ENCODE measurements around the gene ADCY2. TPM values are rescaled to one million over a fixed set of nuclear protein-coding genes. Genes with fewer than 3 reads are reported as not detected.

The ADCY2 gene
- total and polyA plus RNA-seq, 2 experiments from 2014 or later = 23.8 to 74.9 TPM

- TF ChIP-seq ZNF462 (CRISPR knock-in tag; IDR thresholded peaks at IDR 0.05) (no peak), ZNF114 (CRISPR knock-in tag; IDR thresholded peaks at IDR 0.05) (no peak), REST (IDR thresholded peaks at IDR 0.05; ENCODE audit: unreplicated experiment) (no peak)
Measured at GRCh38 chr5:7584749-7585148, 188.8 kb downstream of the ADCY2 start (continued).

GRCh38 chr5:7585807-7586206 is 189.9 kb downstream of the ADCY2 start:
- no peak overlapping the region for H3K27ac Mint-ChIP-seq
- no peaks in the 10 kb centered on the region; the same call in 2 of the 3 replicates for H3K36me3 Mint-ChIP-seq (ENCODE audit: low read depth)
- no peaks in the 10 kb centered on the region for H3K27me3 Mint-ChIP-seq (ENCODE audit: insufficient read depth, low read depth, poor library complexity)
- DNase-seq (ENCODE audit: low spot score) (no peak), ATAC-seq (no peak)
- Histone ChIP-seq H2AFZ (no peak overlapping the region), H3K36me3 (ENCODE audit: insufficient read depth) (no peaks in the 10 kb centered on the region), H3K9me2 (ENCODE audit: insufficient read depth) (no peaks in the 10 kb centered on the region), H3K27ac (ENCODE audit: low read depth) (no peak overlapping the region), H3K4me2 (no peak overlapping the region), H3K27me3 (ENCODE audit: insufficient read depth) (no peaks in the 10 kb centered on the region), H3K4me1 (ENCODE audit: insufficient read depth) (no peaks in the 10 kb centered on the region), H4K20me1 (replicated peaks; ENCODE audit: insufficient read depth) (no peaks in the 10 kb centered on the region), H3K4me3 (no peak overlapping the region), H3K79me2 (replicated peaks; ENCODE audit: insufficient read depth) (0 out of 2 replicates have a peak, but pooled peaks cover under 1% of the 10 kb centered on the region), H3F3A (replicated peaks; ENCODE audit: low read depth) (no peaks in the 10 kb centered on the region)
- peaks cover 13% of the 10 kb centered on the region for H3K4me1 Mint-ChIP-seq
- no peaks in the 10 kb centered on the region for H3K9me3 Mint-ChIP-seq
- H3K4me3 Mint-ChIP-seq = no peak overlapping the region
- TF ChIP-seq CREB1 (CRISPR knock-in tag; IDR thresholded peaks at IDR 0.05; ENCODE audit: low read depth) (no peak), ETS1 (IDR thresholded peaks at IDR 0.05) (no peak), ZNF331 (CRISPR knock-in tag; IDR thresholded peaks at IDR 0.05; ENCODE audit: low read depth) (no peak), CTCF (conservative IDR thresholded peaks at IDR 0.05; ENCODE audit: low read depth in 2 of 2) (no peak)

Data from GM23338 (cell line).